Measurements from ENCODE around the gene KDM4B.

- no peak for TF ChIP-seq POLR2A (IDR thresholded peaks at IDR 0.05; ENCODE audit: low read length)
- no peak for TF ChIP-seq GATA1 (IDR thresholded peaks at IDR 0.05; ENCODE audit: low read depth, low read length)
Observed at GRCh38 chr19:4971816-4972495, 3.0 kb downstream of the KDM4B start.
